Ishikawa (cell line): ENCODE measurements around the gene ATP6V0C.

ENCODE experiments used
- CEBPB ChIP-seq: IDR thresholded peaks from 2 replicates; pipeline ENCODE4 v1.6.1; 2012
- CREB1 ChIP-seq: IDR thresholded peaks from 2 replicates; pipeline ENCODE4 v1.6.1; 2012; ENCODE audit warnings: low read depth
- EGR1 ChIP-seq: IDR thresholded peaks from 2 replicates; pipeline ENCODE4 v1.6.1; 2012
- EP300 ChIP-seq: IDR thresholded peaks from 2 replicates; pipeline ENCODE4 v1.6.1; 2012; ENCODE audit warnings: borderline replicate concordance
- FOXM1 ChIP-seq: IDR thresholded peaks from 2 replicates; pipeline ENCODE4 v1.6.1; 2012; ENCODE audit warnings: low read depth, borderline replicate concordance
- MAX ChIP-seq: IDR thresholded peaks from 2 replicates; pipeline ENCODE4 v1.6.1; 2012
- NFIC ChIP-seq: IDR thresholded peaks from 2 replicates; pipeline ENCODE4 v1.6.1; 2012
- RAD21 ChIP-seq: IDR thresholded peaks from 2 replicates; pipeline ENCODE4 v1.6.1; 2012; ENCODE audit warnings: low read depth
- REST ChIP-seq: IDR thresholded peaks from 2 replicates; pipeline ENCODE4 v1.6.1; 2012; ENCODE audit warnings: low read depth, mild to moderate bottlenecking
- TAF1 ChIP-seq: IDR thresholded peaks from 2 replicates; pipeline ENCODE4 v1.6.1; 2012; ENCODE audit warnings: low read depth, mild to moderate bottlenecking
- TCF12 ChIP-seq: IDR thresholded peaks from 2 replicates; pipeline ENCODE4 v1.6.1; 2012; ENCODE audit warnings: low read depth
- TEAD4 ChIP-seq: IDR thresholded peaks from 2 replicates; pipeline ENCODE4 v1.6.1; 2012
- USF1 ChIP-seq: IDR thresholded peaks from 2 replicates; pipeline ENCODE4 v1.6.1; 2012
- YY1 ChIP-seq: IDR thresholded peaks from 2 replicates; pipeline ENCODE4 v1.6.1; 2012; ENCODE audit warnings: low read depth
- ZBTB7A ChIP-seq: IDR thresholded peaks from 2 replicates; pipeline ENCODE4 v1.6.1; 2012; ENCODE audit warnings: low read depth

The ATP6V0C gene

GRCh38 chr16:2507665-2508064 lies 6.1 kb upstream of the ATP6V0C start:
- TF ChIP-seq EP300, result no peak
- TF ChIP-seq TEAD4, result no peak
- no peak for TF ChIP-seq MAX
- TF ChIP-seq NFIC, result no peak
- no peak for TF ChIP-seq ZBTB7A
- TF ChIP-seq TCF12, result no peak
- no peak for TF ChIP-seq YY1
- TF ChIP-seq EGR1, result no peak
- no peak for TF ChIP-seq CEBPB
- TF ChIP-seq TAF1, result no peak
- no peak for TF ChIP-seq REST
- TF ChIP-seq CREB1, result no peak
- no peak for TF ChIP-seq RAD21
- TF ChIP-seq USF1, result no peak
- no peak for TF ChIP-seq FOXM1

GRCh38 chr16:2508722-2509400 lies 4.9 kb upstream of the ATP6V0C start:
- TF ChIP-seq TAF1 (no peak), TEAD4 (no peak), TCF12 (no peak), RAD21 (no peak), NFIC (no peak), EP300 (no peak), ZBTB7A (no peak)

- TF ChIP-seq EGR1 (no peak), TAF1 (no peak), TCF12 (no peak), CREB1 (no peak), YY1 (no peak), RAD21 (no peak), USF1 (no peak), ZBTB7A (no peak), NFIC (no peak), FOXM1 (no peak), CEBPB (no peak), TEAD4 (no peak), REST (no peak), MAX (no peak), EP300 (no peak)
Measured at GRCh38 chr16:2511128-2511800, 2.5 kb upstream of the ATP6V0C start.

- TF ChIP-seq TAF1 (no peak), TCF12 (no peak), CEBPB (no peak), REST (no peak), ZBTB7A (no peak), CREB1 (no peak), FOXM1 (no peak), TEAD4 (no peak), YY1 (no peak), RAD21 (no peak), EGR1 (no peak), NFIC (no peak), EP300 (no peak), MAX (no peak), USF1 (no peak)
Measured at GRCh38 chr16:2511996-2512734, 1.6 kb upstream of the ATP6V0C start.
